RWPE1 (cell line): ENCODE data around the gene PXDN.

Experiments
- CTCF ChIA-PET: fragments of 350-600 bp; sonication (Branson Sonifier 250); formaldehyde crosslinking; extraction: SDS; loops from one replicate; lab custom pipeline; 2021; lab: Yijun Ruan, JAX
- POLR2A ChIA-PET: fragments of 400-600 bp; formaldehyde crosslinking; extraction: SDS; loops from one replicate; lab custom pipeline; 2020; ENCODE audit warnings: antibody characterized with exemption; ENCODE audit not compliant: low non-redundant PET; lab: Yijun Ruan, JAX
- DNase-seq: peaks from one replicate; pipeline ENCODE4 v3.0.0; 2012; ENCODE audit warnings: low spot score
- H3K27ac ChIP-seq: fragments of 450-650 bp; 2 replicates; pipeline ENCODE4 v1.5.1; 2017
- TF ChIP-seq, protein P1 (sequence below): fragments of 450-650 bp; conservative IDR thresholded peaks from 2 replicates; pipeline ENCODE4 v1.5.1; 2017; ENCODE audit warnings: low read depth, mild to moderate bottlenecking

Gene PXDN

DNA sequence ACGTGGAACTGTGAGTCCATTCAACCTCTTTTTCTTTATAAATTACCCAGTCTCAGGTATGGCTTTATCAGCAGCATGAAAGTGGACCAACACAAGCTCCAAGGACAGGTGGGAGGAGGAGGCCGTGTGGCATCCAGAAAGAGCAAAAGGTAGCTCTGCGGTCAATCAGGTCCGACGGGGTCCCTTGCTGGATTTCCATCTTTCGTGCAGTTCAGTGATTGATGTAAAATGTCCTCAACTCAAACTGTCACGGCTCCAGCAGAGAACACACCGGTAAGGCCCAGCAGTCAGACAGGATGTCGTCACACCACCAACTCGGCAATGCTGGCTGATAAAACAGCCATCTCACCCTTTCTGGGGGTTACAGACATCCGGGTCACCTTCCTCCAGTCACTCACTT is 123.3 kb downstream of the PXDN start:
- TF ChIP-seq, protein P1, sequence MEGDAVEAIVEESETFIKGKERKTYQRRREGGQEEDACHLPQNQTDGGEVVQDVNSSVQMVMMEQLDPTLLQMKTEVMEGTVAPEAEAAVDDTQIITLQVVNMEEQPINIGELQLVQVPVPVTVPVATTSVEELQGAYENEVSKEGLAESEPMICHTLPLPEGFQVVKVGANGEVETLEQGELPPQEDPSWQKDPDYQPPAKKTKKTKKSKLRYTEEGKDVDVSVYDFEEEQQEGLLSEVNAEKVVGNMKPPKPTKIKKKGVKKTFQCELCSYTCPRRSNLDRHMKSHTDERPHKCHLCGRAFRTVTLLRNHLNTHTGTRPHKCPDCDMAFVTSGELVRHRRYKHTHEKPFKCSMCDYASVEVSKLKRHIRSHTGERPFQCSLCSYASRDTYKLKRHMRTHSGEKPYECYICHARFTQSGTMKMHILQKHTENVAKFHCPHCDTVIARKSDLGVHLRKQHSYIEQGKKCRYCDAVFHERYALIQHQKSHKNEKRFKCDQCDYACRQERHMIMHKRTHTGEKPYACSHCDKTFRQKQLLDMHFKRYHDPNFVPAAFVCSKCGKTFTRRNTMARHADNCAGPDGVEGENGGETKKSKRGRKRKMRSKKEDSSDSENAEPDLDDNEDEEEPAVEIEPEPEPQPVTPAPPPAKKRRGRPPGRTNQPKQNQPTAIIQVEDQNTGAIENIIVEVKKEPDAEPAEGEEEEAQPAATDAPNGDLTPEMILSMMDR = no peak
- CTCF ChIA-PET = no interaction called here

DNA sequence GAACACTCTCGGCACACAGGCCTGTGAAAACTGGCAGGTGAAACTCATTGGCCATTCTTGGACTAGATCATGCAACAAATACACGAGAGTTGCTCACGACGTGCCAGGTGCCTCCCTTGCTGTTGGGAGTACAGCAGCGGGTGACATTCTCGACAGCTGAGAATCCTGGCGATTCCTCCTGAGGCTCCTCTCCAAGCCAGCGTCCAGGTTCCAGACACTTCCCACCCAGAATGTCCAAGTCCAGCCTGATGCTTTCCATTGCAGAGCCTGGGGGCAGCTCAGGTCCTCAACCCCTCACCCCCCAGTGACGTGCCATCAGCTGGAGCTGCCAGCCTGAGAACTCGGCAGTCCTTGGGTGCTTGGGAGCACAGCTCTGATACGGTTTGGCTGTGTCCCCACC is 124.2 kb downstream of the PXDN start:
- H3K27ac ChIP-seq = no peak overlapping the region
- TF ChIP-seq, protein P1 = no peak
- POLR2A ChIA-PET = no interaction called here
- DNase-seq = no peak
- CTCF ChIA-PET = no interaction called here

More for the DNA sequence above, 123.3 kb downstream of the PXDN start:
- DNase-seq = no peak
- no peak overlapping the region for H3K27ac ChIP-seq
- POLR2A ChIA-PET = no interaction called here

DNA sequence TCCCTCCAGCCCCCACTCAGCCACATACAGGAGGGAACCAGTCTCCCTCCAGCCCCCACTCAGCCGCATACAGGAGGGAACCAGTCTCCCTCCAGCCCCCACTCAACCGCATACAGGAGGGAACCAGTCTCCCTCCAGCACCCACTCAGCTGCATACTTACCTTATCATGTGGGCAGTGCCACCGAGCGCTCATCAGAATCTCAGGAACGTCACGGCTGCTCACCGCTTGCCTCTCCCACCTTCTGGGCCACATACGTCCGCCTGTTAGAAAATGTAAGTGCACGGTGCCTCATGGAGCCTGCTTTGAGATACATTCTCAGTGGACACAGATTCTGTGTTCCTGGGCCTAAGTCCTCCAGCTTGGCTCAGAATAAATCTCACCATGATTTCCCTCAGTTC is 124.8 kb downstream of the PXDN start:
- CTCF ChIA-PET = no interaction called here
- H3K27ac ChIP-seq = no peak overlapping the region
- TF ChIP-seq, protein P1 = no peak
- POLR2A ChIA-PET = no interaction called here
- no peak for DNase-seq

DNA sequence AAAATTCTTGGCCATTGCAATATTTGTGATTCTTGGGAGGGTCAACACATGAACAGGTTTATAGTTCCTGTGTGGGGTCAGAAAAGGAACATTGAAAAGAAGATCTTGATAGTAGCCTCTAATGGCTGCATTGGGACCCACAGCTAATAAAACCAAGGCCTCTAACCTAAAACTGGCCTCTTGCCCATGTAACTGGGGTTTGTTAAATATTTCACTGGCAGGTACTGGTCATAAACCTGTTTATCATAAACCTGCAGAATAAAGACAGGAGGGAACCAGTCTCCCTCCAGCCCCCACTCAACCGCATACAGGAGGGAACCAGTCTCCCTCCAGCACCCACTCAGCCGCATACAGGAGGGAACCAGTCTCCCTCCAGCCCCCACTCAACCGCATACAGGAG is 125.3 kb downstream of the PXDN start:
- TF ChIP-seq, protein P1 = no peak
- no peak overlapping the region for H3K27ac ChIP-seq
- no peak for DNase-seq
- POLR2A ChIA-PET = no interaction called here
- CTCF ChIA-PET = no interaction called here

DNA sequence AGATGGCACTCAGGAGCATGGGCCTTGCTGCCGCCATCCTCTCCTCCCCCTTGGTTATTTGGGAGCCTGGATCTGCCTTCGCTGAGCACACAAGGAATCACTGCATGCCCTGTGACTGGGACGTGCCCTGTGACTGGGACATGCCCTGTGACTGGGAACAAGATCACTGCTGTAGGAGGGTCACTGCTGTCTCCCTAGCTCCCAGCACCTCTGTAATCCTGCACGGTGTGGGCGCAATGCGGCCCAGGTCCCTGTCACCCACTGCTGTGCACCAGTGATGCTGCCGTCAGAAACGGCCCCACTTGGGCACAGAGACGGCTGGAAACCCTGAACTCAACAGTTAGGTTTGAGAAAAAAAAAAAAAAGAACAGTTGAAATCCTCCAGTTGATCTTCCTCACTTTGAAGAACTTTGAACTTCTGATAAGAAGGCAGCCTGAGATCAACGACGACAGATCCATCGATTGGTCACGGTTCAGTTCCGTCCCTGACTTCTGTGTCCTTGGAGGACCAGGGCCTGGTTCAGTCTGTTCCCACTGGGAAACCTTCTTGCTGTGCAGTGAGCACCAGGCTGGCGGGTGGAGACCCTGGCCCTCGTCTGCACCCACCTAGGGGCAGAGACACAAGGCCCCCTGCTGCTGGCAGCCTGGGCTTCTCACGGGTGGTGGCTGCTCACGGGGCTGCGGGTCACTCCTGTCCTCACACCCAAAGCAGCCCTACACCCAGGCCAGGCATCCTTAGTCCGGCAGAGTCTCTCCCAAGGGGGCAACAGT is 125.9 kb downstream of the PXDN start:
- no peak overlapping the region for H3K27ac ChIP-seq
- CTCF ChIA-PET = no interaction called here
- POLR2A ChIA-PET = no interaction called here
- DNase-seq = no peak
- TF ChIP-seq, protein P1 = no peak

DNA sequence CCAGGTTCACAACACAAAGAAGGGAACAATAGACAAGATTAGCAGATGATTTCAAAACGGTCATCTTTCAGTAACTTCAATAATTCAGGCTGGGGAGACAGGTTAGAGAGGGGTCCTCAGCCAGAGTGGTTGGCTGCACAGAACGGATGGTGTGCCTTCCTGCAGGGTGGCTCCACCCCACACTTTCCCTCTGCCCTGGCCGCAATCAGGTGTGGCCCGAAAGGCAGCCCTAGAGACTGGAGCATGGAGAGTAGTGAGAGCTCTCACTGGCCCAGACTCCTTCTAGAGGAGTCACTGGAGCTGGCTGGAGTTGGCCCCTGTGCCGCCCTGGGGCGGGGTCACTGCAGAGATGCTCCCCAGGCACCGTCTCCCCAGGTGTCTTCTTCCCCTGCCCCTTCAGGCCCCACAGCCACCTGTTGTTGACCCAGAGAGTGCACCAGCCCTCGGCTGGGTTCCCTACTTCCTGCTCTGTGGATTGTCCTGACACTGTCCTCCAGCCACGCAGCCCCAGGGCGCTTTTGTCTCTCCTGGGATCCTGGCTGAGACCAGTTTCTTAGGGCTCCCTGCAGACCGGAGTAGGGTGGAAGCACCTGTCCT is 126.8 kb downstream of the PXDN start:
- POLR2A ChIA-PET = no interaction called here
- no peak overlapping the region for H3K27ac ChIP-seq
- TF ChIP-seq, protein P1 = no peak
- no peak for DNase-seq
- CTCF ChIA-PET = no interaction called here
